Stomach (tissue), 9 donors: Measurements from ENCODE around the gene ATXN10. TPM values are rescaled to one million over a fixed set of nuclear protein-coding genes. Genes with fewer than 3 reads are reported as not detected.
"Not testable (repeated sequence)": the region's sequence is repeated elsewhere in the genome, so short reads cannot be mapped to it uniquely, and the experiment has no call there.

Experiments
- DNase-seq, 2 donors: peaks; one replicate each; pipeline versions ENCODE4 v3.0.0 to v3.0.0-alpha.2; 2013 to 2019
- H3K27ac ChIP-seq, 5 donors: fragments of 200-600 bp in 4 of 5; sonication (generic) in 4 of 5; one replicate each; pipeline ENCODE4 v1.5.1; 2013 to 2019; ENCODE audit warnings: mild to moderate bottlenecking in 1 of 5, moderate library complexity in 1 of 5
- H3K27me3 ChIP-seq, 3 donors: fragments of 200-600 bp; sonication (generic); one replicate each; pipeline ENCODE4 v1.5.1; 2017 to 2019; ENCODE audit warnings: mixed run types in 1 of 3
- H3K36me3 ChIP-seq, 4 donors: fragments of 200-600 bp; sonication (generic); 1 replicate in 3 of 4; 2 replicates in 1 of 4; pipeline ENCODE4 v1.5.1; 2016 to 2019
- H3K4me1 ChIP-seq, 4 donors: fragments of 200-600 bp; sonication (generic); one replicate each; pipeline ENCODE4 v1.5.1; 2016 to 2019
- H3K4me3 ChIP-seq, 4 donors: fragments of 200-600 bp; sonication (generic) in 3 of 4; one replicate each; pipeline ENCODE4 v1.5.1; 2016 to 2019; ENCODE audit warnings: mild to moderate bottlenecking in 1 of 4
- H3K9me3 ChIP-seq, 4 donors: fragments of 200-600 bp; sonication (generic); one replicate each; pipeline ENCODE4 v1.5.1; 2016 to 2019
- EP300 ChIP-seq: sonication (generic); formaldehyde crosslinking; IDR thresholded peaks from one replicate; pipeline ENCODE4 v1.6.1; 2017; ENCODE audit warnings: antibody characterized with exemption
- POLR2A ChIP-seq, 4 donors: fragments of 450-650 bp; IDR thresholded peaks; one replicate each; pipeline ENCODE4 v1.6.1; 2016; ENCODE audit warnings: antibody characterized with exemption in 4 of 4, control low read depth in 2 of 4, mild to moderate bottlenecking in 1 of 4, moderate library complexity in 1 of 4
- POLR2AphosphoS5 ChIP-seq, 3 donors: sonication (generic); formaldehyde crosslinking; IDR thresholded peaks; one replicate each; pipeline ENCODE4 v1.6.1; 2016; ENCODE audit warnings: antibody characterized with exemption in 3 of 3
- WGBS, 5 donors: extraction: QIAGEN DNeasy Blood & Tissue Kit in 3 of 5; methylation state at CpG; one replicate each; pipeline versions ENCODE4 v1.1.5 to v1.1.7; 2013 to 2018; 5-methylcytosine and 5-hydroxymethylcytosine counted together
- intact Hi-C: fragments of 100-400 bp; cut with DNase I; formaldehyde crosslinking; loops from one replicate; pipeline ENCODE4 v1.15.1; 2023; ENCODE audit warnings: low total_unique reads
- polyA plus RNA-seq, 3 donors: library from polyadenylated mRNA; stranded (reverse); fragments of 200-250 nt; gene quantifications; one replicate each; pipeline ENCODE4 v1.2.3, GENCODE V29; 2013
- total RNA-seq, 5 donors: library from RNA; depleted of rRNA; stranded (reverse); fragments of >200 nt; gene quantifications; one replicate each; pipeline versions ENCODE4 v1.1.0 to v1.2.3, GENCODE V29; 2014 to 2016
- TF ChIP-seq, protein P1 (sequence below), 7 experiments: fragments of 450-650 bp in 4 of 7; fragments of 200-600 bp in 3 of 7; sonication (generic) in 3 of 7; IDR thresholded peaks; one replicate each; pipeline ENCODE4 v1.5.1; 2016 to 2019; ENCODE audit warnings: antibody characterized with exemption in 7 of 7, control low read depth in 2 of 7, mild to moderate bottlenecking in 1 of 7
- donor health status: healthy with polysubstance abuse.
- donor health status: Bipolar disorder and iron deficiency.
- donor health status: healthy.

The ATXN10 gene
- total and polyA plus RNA-seq, 8 donors = 36.5 to 171 (median 89.4) TPM

DNA sequence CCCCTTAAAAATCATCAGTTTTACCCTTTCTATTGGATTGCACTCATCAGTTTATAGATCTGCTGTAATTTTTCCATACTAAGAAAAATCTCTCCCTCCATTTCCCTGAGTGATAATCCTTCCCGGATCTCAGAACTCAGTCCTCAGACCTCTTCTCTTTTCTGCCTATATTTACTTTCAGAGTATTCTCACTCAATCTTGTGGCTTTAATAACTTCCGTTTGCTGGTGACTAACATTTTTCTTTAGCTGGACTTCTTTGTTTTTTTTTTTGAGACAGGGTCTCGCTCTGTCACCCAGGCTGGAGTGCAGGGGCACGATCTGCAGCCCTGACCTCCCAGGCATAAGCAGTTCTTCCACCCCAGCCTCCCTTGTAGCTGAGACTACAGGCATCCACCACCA is 10.4 kb downstream of the ATXN10 start:
- no peak overlapping the region for H3K4me3 ChIP-seq
- H3K27ac ChIP-seq = no peak overlapping the region
- no peaks in the 10 kb centered on the region for H3K9me3 ChIP-seq
- no peaks in the 10 kb centered on the region for H3K27me3 ChIP-seq
- no peaks in the 10 kb centered on the region for H3K36me3 ChIP-seq
- no peak for TF ChIP-seq EP300
- intact Hi-C loops = no loop called here
- H3K4me1 ChIP-seq = peaks cover 0 to 88% (median 41%) of the 10 kb centered on the region in 4 donors
- WGBS, 5 donors = 80 to 88% (median 83%) methylated on average over 4 of the region's 4 CpGs
- DNase-seq = no peak

DNA sequence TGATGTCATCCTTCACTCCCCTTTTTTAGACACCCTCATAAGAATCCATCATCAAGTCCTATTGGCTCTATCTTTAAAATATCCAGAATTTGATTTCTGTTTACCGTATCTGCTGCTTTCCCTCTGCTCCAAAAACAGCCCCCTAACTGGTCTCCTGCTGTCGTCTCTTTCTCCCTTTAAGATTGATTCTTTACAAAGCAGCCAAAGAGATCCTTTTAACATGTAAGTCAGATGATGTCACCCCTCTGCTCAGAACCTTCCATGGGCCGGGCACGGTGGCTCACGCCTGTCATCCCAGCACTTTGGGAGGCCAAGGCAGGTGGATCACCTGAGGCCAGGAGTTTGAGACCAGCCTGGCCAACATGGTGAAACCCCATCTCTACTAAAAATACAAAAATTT is 11.1 kb downstream of the ATXN10 start:
- 91 to 98% (median 95%) methylated on average over 5 of the region's 5 CpGs for WGBS, 5 donors
- H3K27ac ChIP-seq, DNase-seq, H3K27me3 ChIP-seq, H3K9me3 ChIP-seq, intact Hi-C loops, H3K4me3 ChIP-seq, H3K36me3 ChIP-seq: not testable (repeated sequence)
- H3K4me1 ChIP-seq = peaks cover 0 to 88% (median 41%) of the 10 kb centered on the region in 4 donors

DNA sequence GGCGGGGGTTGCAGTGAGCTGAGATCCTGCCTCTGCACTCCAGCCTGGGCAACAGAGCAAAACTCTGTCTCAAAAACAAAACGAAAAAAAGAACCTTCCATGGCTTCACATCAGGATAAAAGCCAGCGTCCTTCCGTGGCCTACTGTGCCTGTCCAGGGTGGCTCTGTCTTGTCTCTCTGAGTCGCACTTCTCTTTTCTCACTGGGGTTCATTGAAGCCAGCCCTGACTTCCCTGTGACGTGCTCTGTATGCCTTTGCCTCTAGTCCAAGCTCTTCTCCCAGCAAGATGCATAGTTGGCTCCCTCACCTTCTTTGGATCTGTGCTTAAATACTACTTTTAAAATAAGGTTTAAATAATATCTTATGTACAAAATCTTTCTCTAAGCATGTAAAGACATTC is 11.6 kb downstream of the ATXN10 start:
- intact Hi-C loops = no loop called here
- DNase-seq = peak in 1 of 2 donors; percentile 11
- WGBS, 5 donors = 74 to 92% (median 89%) methylated on average over 6 of the region's 6 CpGs
- peaks cover 0 to 91% (median 42%) of the 10 kb centered on the region in 4 donors for H3K4me1 ChIP-seq
- no peaks in the 10 kb centered on the region for H3K36me3 ChIP-seq
- no peaks in the 10 kb centered on the region for H3K9me3 ChIP-seq
- H3K4me3 ChIP-seq = no peak overlapping the region
- no peak overlapping the region for H3K27ac ChIP-seq
- no peaks in the 10 kb centered on the region for H3K27me3 ChIP-seq
- TF ChIP-seq POLR2A (IDR thresholded peaks at IDR 0.05) (no peak), EP300 (no peak), POLR2AphosphoS5 (IDR thresholded peaks at IDR 0.05) (no peak)
- TF ChIP-seq, protein P1, sequence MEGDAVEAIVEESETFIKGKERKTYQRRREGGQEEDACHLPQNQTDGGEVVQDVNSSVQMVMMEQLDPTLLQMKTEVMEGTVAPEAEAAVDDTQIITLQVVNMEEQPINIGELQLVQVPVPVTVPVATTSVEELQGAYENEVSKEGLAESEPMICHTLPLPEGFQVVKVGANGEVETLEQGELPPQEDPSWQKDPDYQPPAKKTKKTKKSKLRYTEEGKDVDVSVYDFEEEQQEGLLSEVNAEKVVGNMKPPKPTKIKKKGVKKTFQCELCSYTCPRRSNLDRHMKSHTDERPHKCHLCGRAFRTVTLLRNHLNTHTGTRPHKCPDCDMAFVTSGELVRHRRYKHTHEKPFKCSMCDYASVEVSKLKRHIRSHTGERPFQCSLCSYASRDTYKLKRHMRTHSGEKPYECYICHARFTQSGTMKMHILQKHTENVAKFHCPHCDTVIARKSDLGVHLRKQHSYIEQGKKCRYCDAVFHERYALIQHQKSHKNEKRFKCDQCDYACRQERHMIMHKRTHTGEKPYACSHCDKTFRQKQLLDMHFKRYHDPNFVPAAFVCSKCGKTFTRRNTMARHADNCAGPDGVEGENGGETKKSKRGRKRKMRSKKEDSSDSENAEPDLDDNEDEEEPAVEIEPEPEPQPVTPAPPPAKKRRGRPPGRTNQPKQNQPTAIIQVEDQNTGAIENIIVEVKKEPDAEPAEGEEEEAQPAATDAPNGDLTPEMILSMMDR (IDR thresholded peaks at IDR 0.05) = no peak

DNA sequence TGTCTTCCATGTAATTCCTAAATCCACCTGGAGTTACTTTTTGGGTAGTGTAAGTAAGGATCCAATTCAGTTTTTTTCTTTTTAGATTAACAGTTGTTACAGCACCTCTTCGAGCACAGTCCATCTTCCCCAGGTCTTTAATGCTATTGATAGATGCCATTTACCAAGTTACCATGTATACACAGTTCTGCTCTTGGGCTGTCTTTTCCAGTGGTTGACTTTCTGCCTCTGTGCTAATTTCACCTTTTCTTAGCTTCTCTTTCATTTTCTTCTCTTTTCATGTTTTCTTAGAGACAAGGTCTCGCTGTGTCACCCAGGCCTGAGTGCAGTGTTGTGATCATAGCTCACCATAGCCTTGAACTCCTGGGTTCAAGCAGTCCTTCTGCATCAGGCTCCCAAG is 12.0 kb downstream of the ATXN10 start:
- no peak for DNase-seq
- TF ChIP-seq, protein P1 (IDR thresholded peaks at IDR 0.05) = no peak
- TF ChIP-seq EP300 (no peak), POLR2A (IDR thresholded peaks at IDR 0.05) (no peak), POLR2AphosphoS5 (IDR thresholded peaks at IDR 0.05) (no peak)
- Histone ChIP-seq H3K4me1 (peaks cover 0 to 95% (median 45%) of the 10 kb centered on the region in 4 donors), H3K36me3 (no peaks in the 10 kb centered on the region), H3K4me3 (no peak overlapping the region), H3K27ac (no peak overlapping the region), H3K9me3 (no peaks in the 10 kb centered on the region), H3K27me3 (no peaks in the 10 kb centered on the region)
- 92 to 100% (median 98%) methylated on average over 2 of the region's 2 CpGs for WGBS, 5 donors
- intact Hi-C loops = no loop called here

DNA sequence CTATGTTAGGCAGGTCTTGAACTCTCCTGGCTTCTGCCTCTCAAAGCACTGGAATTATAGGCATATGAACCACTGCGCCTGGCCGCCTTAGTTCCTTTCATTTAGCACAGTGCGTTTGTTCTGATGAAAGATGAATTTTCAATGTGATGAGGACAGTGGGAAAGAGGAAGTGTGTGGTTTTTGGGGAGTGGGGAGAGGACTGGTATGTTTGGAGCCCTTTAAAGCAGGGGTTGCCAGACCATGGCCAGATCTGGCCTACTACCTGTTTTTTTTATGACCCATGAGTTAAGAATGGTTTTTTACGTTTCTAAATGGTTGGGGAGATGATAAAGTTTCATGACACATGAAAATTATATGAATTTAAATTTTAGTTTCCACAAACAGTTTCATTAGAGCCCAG is 12.5 kb downstream of the ATXN10 start:
- Histone ChIP-seq H3K4me1 (peaks cover 0 to 95% (median 47%) of the 10 kb centered on the region in 4 donors), H3K9me3 (no peaks in the 10 kb centered on the region), H3K4me3 (no peak overlapping the region), H3K27me3 (no peaks in the 10 kb centered on the region), H3K27ac (no peak overlapping the region), H3K36me3 (no peaks in the 10 kb centered on the region)
- no peak for TF ChIP-seq POLR2AphosphoS5 (IDR thresholded peaks at IDR 0.05)
- no peak for TF ChIP-seq EP300
- no peak for TF ChIP-seq POLR2A (IDR thresholded peaks at IDR 0.05)
- TF ChIP-seq, protein P1 (IDR thresholded peaks at IDR 0.05) = no peak
- intact Hi-C loops = no loop called here
- 74 to 83% (median 74%) methylated on average over 4 of the region's 4 CpGs for WGBS, 5 donors
- DNase-seq = no peak
